ENCODE data around the gene SLC35E4.

GRCh38 chr22:30604723-30605122 lies 30.9 kb upstream of the SLC35E4 start:
- TF ChIP-seq CTCF (IDR thresholded peaks at IDR 0.05; ENCODE audit: low read depth, low read length, poor library complexity, severe bottlenecking) (no peak), EZH2phosphoT487 (IDR thresholded peaks at IDR 0.05; ENCODE audit: borderline replicate concordance, low read length) (no peak)
